Stomach (tissue), 9 donors: ENCODE results near the gene INSL6. TPM values are rescaled to one million over a fixed set of nuclear protein-coding genes. Genes with fewer than 3 reads are reported as not detected.

ENCODE experiments used
- DNase-seq, 2 donors: peaks; one replicate each; pipeline versions ENCODE4 v3.0.0 to v3.0.0-alpha.2; 2013 to 2019
- H3K27ac ChIP-seq, 5 donors: fragments of 200-600 bp in 4 of 5; sonication (generic) in 4 of 5; one replicate each; pipeline ENCODE4 v1.5.1; 2013 to 2019; ENCODE audit warnings: mild to moderate bottlenecking in 1 of 5, moderate library complexity in 1 of 5
- H3K27me3 ChIP-seq, 3 donors: fragments of 200-600 bp; sonication (generic); one replicate each; pipeline ENCODE4 v1.5.1; 2017 to 2019; ENCODE audit warnings: mixed run types in 1 of 3
- H3K36me3 ChIP-seq, 4 donors: fragments of 200-600 bp; sonication (generic); 1 replicate in 3 of 4; 2 replicates in 1 of 4; pipeline ENCODE4 v1.5.1; 2016 to 2019
- H3K4me1 ChIP-seq, 4 donors: fragments of 200-600 bp; sonication (generic); one replicate each; pipeline ENCODE4 v1.5.1; 2016 to 2019
- H3K4me3 ChIP-seq, 4 donors: fragments of 200-600 bp; sonication (generic) in 3 of 4; one replicate each; pipeline ENCODE4 v1.5.1; 2016 to 2019; ENCODE audit warnings: mild to moderate bottlenecking in 1 of 4
- H3K9me3 ChIP-seq, 4 donors: fragments of 200-600 bp; sonication (generic); one replicate each; pipeline ENCODE4 v1.5.1; 2016 to 2019
- CTCF ChIP-seq, 7 experiments: fragments of 450-650 bp in 4 of 7; fragments of 200-600 bp in 3 of 7; sonication (generic) in 3 of 7; IDR thresholded peaks; one replicate each; pipeline ENCODE4 v1.5.1; 2016 to 2019; ENCODE audit warnings: antibody characterized with exemption in 7 of 7, control low read depth in 2 of 7, mild to moderate bottlenecking in 1 of 7
- EP300 ChIP-seq: sonication (generic); formaldehyde crosslinking; IDR thresholded peaks from one replicate; pipeline ENCODE4 v1.6.1; 2017; ENCODE audit warnings: antibody characterized with exemption
- POLR2A ChIP-seq, 4 donors: fragments of 450-650 bp; IDR thresholded peaks; one replicate each; pipeline ENCODE4 v1.6.1; 2016; ENCODE audit warnings: antibody characterized with exemption in 4 of 4, control low read depth in 2 of 4, mild to moderate bottlenecking in 1 of 4, moderate library complexity in 1 of 4
- POLR2AphosphoS5 ChIP-seq, 3 donors: sonication (generic); formaldehyde crosslinking; IDR thresholded peaks; one replicate each; pipeline ENCODE4 v1.6.1; 2016; ENCODE audit warnings: antibody characterized with exemption in 3 of 3
- WGBS, 5 donors: extraction: QIAGEN DNeasy Blood & Tissue Kit in 3 of 5; methylation state at CpG; one replicate each; pipeline versions ENCODE4 v1.1.5 to v1.1.7; 2013 to 2018; 5-methylcytosine and 5-hydroxymethylcytosine counted together
- intact Hi-C: fragments of 100-400 bp; cut with DNase I; formaldehyde crosslinking; loops from one replicate; pipeline ENCODE4 v1.15.1; 2023; ENCODE audit warnings: low total_unique reads
- polyA plus RNA-seq, 3 donors: library from polyadenylated mRNA; stranded (reverse); fragments of 200-250 nt; gene quantifications; one replicate each; pipeline ENCODE4 v1.2.3, GENCODE V29; 2013
- small RNA-seq, 4 donors: library from RNA; depleted of rRNA; stranded (forward); fragments of <200 nt; gene quantifications; one replicate each; pipeline ENCODE3, GENCODE V24; 2016
- total RNA-seq, 5 donors: library from RNA; depleted of rRNA; stranded (reverse); fragments of >200 nt; gene quantifications; one replicate each; pipeline versions ENCODE4 v1.1.0 to v1.2.3, GENCODE V29; 2014 to 2016
- donor health status: healthy with polysubstance abuse.
- donor health status: Bipolar disorder and iron deficiency.
- donor health status: healthy.

Gene INSL6
- total and polyA plus RNA-seq, 8 donors, result not detected

- DNase-seq, result no peak
- TF ChIP-seq POLR2A (IDR thresholded peaks at IDR 0.05) (no peak), POLR2AphosphoS5 (IDR thresholded peaks at IDR 0.05) (no peak), EP300 (no peak), CTCF (IDR thresholded peaks at IDR 0.05) (no peak)
- Histone ChIP-seq H3K9me3 (no peaks in the 10 kb centered on the region), H3K4me1 (no peaks in the 10 kb centered on the region), H3K36me3 (peaks cover 7 to 56% (median 43%) of the 10 kb centered on the region in 4 donors), H3K27ac (no peak overlapping the region), H3K27me3 (no peaks in the 10 kb centered on the region), H3K4me3 (no peak overlapping the region)
- intact Hi-C loops, result no loop called here
- WGBS, 5 donors, result 83 to 94% (median 88%) methylated on average over 3 of the region's 3 CpGs
Measured at GRCh38 chr9:5122516-5122915, 62.9 kb downstream of the INSL6 start.

GRCh38 chr9:5122116-5122515 is 63.3 kb downstream of the INSL6 start:
- intact Hi-C loops, result no loop called here
- Histone ChIP-seq H3K36me3 (peaks cover 7 to 54% (median 40%) of the 10 kb centered on the region in 4 donors), H3K4me3 (no peak overlapping the region), H3K27me3 (no peaks in the 10 kb centered on the region), H3K9me3 (no peaks in the 10 kb centered on the region), H3K4me1 (no peaks in the 10 kb centered on the region), H3K27ac (no peak overlapping the region)
- TF ChIP-seq POLR2A (IDR thresholded peaks at IDR 0.05) (no peak), EP300 (no peak), POLR2AphosphoS5 (IDR thresholded peaks at IDR 0.05) (no peak), CTCF (IDR thresholded peaks at IDR 0.05) (no peak)
- WGBS, 5 donors, result 71 to 93% (median 82%) methylated on average over 1 of the region's 1 CpG
- DNase-seq, result no peak

GRCh38 chr9:5113994-5114748 is 71.3 kb downstream of the INSL6 start:
- TF ChIP-seq CTCF (IDR thresholded peaks at IDR 0.05) (no peak), POLR2A (IDR thresholded peaks at IDR 0.05) (no peak), POLR2AphosphoS5 (IDR thresholded peaks at IDR 0.05) (no peak), EP300 (no peak)
- Histone ChIP-seq H3K4me1 (no peaks in the 10 kb centered on the region), H3K9me3 (peaks cover 0 to 16% (median 2%) of the 10 kb centered on the region in 4 donors), H3K4me3 (no peak overlapping the region), H3K36me3 (peaks cover 0 to 35% (median 5%) of the 10 kb centered on the region in 4 donors), H3K27me3 (no peaks in the 10 kb centered on the region), H3K27ac (no peak overlapping the region)
- 97 to 98% (median 98%) methylated on average over 18 to 22 of the region's 22 CpGs for WGBS, 5 donors
- DNase-seq, result no peak
- intact Hi-C loops, result no loop called here

Small RNA genes lying within 50 kb of the gene (small RNA-seq; reads per million reads assigned to genes)
- gene AL133547.1, result 0 reads per million in 4 donors

Other genes with a start within 250 kb of the INSL6 start
- gene JAK2, start 200.4 kb downstream of the INSL6 start, total RNA-seq, result 10 to 100 TPM; 12.7 to 58.6 (median 45.1) TPM
- gene JAK2, start 200.4 kb downstream of the INSL6 start, polyA plus RNA-seq, result 1 to 10 TPM; 3.9 to 7.5 (median 4.5) TPM
- not detected for gene INSL4, start 45.8 kb upstream of the INSL6 start, total RNA-seq
- gene INSL4, start 45.8 kb upstream of the INSL6 start, polyA plus RNA-seq, result not detected
- gene RLN2, start 119.1 kb upstream of the INSL6 start, total RNA-seq, result under 1 TPM in 1 of 5 donors, not detected in 4; 0.37 TPM
- gene RLN2, start 119.1 kb upstream of the INSL6 start, polyA plus RNA-seq, result under 1 TPM in 1 of 3 donors, not detected in 2; 0.83 TPM
- not detected for gene RLN1, start 154.2 kb upstream of the INSL6 start, total RNA-seq
- under 1 TPM in 1 of 3 donors, not detected in 2; 0.45 TPM for gene RLN1, start 154.2 kb upstream of the INSL6 start, polyA plus RNA-seq